Spleen (tissue), 7 donors: ENCODE data around the gene TMEM205.

Source experiments
- POLR2A ChIP-seq, 3 donors: fragments of 450-650 bp; IDR thresholded peaks; one replicate each; pipeline ENCODE4 v1.5.1; 2017; ENCODE audit warnings: antibody characterized with exemption in 3 of 3, mild to moderate bottlenecking in 1 of 3
- POLR2AphosphoS5 ChIP-seq, 3 donors: sonication (generic); formaldehyde crosslinking; IDR thresholded peaks; one replicate each; pipeline ENCODE4 v1.5.1; 2017; ENCODE audit warnings: antibody characterized with exemption in 3 of 3
- TF ChIP-seq, protein P1 (sequence below), 11 experiments: fragments of 200-600 bp in 7 of 11; fragments of 450-650 bp in 4 of 11; sonication (generic) in 4 of 11; IDR thresholded peaks in 8 of 11; conservative IDR thresholded peaks in 3 of 11; 1 replicate in 7 of 11; 2 replicates in 4 of 11; pipeline versions ENCODE4 v1.4.0 to v1.8.0; 2016 to 2021; ENCODE audit warnings: antibody characterized with exemption in 11 of 11, inconsistent platforms in 4 of 11, mild to moderate bottlenecking in 1 of 11
- donor health status: DM: no; HTN: no; CAD: no; lungs with moderate emphysema.
- donor health status: DM: no; HTN: no; CAD: no.
- donor health status: DM: no; HTN: no; CAD: no.

DNA sequence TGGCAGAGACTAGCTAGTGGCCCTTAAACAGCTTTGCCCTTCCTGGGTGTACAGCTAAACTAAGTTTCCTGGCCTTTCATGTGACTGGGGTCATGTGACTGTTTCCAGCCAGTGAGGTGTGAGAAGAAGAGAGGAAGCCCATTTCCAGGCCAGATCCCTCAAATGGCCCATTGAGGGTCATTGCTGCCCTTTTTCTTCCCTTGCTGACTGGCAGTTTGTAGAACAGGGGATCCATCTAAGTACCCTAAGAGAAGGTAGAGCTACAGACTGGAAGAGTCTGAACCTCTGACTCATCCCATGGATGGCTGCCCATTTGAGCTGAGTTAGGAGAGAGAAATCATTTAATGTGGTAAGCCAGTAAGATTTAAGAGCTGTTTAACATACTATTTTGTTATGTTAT, 31.2 kb upstream of the TMEM205 start:
- TF ChIP-seq, protein P1, sequence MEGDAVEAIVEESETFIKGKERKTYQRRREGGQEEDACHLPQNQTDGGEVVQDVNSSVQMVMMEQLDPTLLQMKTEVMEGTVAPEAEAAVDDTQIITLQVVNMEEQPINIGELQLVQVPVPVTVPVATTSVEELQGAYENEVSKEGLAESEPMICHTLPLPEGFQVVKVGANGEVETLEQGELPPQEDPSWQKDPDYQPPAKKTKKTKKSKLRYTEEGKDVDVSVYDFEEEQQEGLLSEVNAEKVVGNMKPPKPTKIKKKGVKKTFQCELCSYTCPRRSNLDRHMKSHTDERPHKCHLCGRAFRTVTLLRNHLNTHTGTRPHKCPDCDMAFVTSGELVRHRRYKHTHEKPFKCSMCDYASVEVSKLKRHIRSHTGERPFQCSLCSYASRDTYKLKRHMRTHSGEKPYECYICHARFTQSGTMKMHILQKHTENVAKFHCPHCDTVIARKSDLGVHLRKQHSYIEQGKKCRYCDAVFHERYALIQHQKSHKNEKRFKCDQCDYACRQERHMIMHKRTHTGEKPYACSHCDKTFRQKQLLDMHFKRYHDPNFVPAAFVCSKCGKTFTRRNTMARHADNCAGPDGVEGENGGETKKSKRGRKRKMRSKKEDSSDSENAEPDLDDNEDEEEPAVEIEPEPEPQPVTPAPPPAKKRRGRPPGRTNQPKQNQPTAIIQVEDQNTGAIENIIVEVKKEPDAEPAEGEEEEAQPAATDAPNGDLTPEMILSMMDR (IDR thresholded peaks at IDR 0.05 in 8 of 11, conservative IDR thresholded peaks at IDR 0.05 in 3 of 11): no peak
- TF ChIP-seq POLR2AphosphoS5 (IDR thresholded peaks at IDR 0.05) (no peak), POLR2A (IDR thresholded peaks at IDR 0.05) (no peak)
